ENCODE measurements around the gene FCRLA. TPM values are rescaled to one million over a fixed set of nuclear protein-coding genes. Genes with fewer than 3 reads are reported as not detected.
"Not testable (repeated sequence)": the region's sequence is repeated elsewhere in the genome, so short reads cannot be mapped to it uniquely, and the experiment has no call there.

Gene FCRLA
- total and polyA plus RNA-seq, 10 donors, result 28.0 to 202 (median 57.3) TPM

DNA sequence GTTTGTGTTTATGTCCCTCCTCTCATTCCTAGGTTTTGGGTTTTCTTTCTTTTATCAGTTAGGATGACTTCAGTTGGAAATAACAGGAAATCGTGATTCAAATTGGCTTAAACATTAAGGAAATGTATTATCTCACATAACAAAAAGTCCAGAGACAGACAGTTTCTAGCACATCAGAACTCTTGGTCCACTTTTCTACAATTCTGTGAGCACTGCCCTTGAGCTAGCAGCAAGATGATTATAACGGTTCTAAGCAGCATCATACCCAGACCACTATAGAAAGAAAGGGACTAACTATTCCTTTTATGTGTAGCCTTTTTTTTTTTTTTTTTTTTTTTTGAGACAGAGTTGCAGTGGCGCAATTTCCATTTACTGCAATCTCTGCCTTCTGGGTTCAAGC lies 25.1 kb upstream of the FCRLA start:
- Histone ChIP-seq H3K9me3 (no peaks in the 10 kb centered on the region), H3K27me3 (replicated peaks in 1 of 7) (peaks cover 0 to 17% (median 0%) of the 10 kb centered on the region in 7 donors), H3K4me3 (no peak overlapping the region), H3K27ac (no peak overlapping the region), H3K36me3 (peaks cover 0 to 12% (median 2%) of the 10 kb centered on the region in 6 donors), H3K4me1 (no peaks in the 10 kb centered on the region)
- TF ChIP-seq, protein P1, sequence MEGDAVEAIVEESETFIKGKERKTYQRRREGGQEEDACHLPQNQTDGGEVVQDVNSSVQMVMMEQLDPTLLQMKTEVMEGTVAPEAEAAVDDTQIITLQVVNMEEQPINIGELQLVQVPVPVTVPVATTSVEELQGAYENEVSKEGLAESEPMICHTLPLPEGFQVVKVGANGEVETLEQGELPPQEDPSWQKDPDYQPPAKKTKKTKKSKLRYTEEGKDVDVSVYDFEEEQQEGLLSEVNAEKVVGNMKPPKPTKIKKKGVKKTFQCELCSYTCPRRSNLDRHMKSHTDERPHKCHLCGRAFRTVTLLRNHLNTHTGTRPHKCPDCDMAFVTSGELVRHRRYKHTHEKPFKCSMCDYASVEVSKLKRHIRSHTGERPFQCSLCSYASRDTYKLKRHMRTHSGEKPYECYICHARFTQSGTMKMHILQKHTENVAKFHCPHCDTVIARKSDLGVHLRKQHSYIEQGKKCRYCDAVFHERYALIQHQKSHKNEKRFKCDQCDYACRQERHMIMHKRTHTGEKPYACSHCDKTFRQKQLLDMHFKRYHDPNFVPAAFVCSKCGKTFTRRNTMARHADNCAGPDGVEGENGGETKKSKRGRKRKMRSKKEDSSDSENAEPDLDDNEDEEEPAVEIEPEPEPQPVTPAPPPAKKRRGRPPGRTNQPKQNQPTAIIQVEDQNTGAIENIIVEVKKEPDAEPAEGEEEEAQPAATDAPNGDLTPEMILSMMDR (IDR thresholded peaks at IDR 0.05 in 8 of 11, conservative IDR thresholded peaks at IDR 0.05 in 3 of 11), result no peak
- no peak for TF ChIP-seq POLR2A (IDR thresholded peaks at IDR 0.05)
- no peak for TF ChIP-seq POLR2AphosphoS5 (IDR thresholded peaks at IDR 0.05)
- intact Hi-C loops (cut with DNase I; ENCODE audit: low total_unique reads), result no loop called here
- DNase-seq, result no peak
- WGBS, 5 donors, result 75 to 92% (median 81%) methylated on average over 3 of the region's 3 CpGs

DNA sequence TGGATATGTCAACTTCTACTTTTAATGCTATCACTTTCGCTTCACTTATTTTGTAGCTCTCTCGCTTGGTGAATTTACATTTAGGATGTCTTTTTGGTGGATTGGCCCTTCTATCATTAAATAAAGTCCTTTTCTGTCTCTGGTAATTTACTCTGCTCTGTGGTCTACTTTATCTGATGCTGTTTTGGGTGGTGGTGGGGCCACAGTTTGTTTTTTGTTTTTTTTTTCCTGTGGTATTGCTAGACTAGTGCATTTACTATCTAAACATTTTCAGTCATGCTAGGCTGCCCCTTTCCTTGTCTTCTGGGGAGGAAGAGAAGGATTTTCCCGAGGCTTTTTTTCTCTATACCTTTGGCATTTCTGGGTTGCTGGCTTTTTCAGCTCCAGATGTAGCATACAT lies 18.1 kb upstream of the FCRLA start:
- peaks cover 0 to 54% (median 0%) of the 10 kb centered on the region in 7 donors for H3K27me3 ChIP-seq (replicated peaks in 1 of 7)
- H3K36me3 ChIP-seq, result no peaks in the 10 kb centered on the region
- TF ChIP-seq, protein P1 (IDR thresholded peaks at IDR 0.05 in 8 of 11, conservative IDR thresholded peaks at IDR 0.05 in 3 of 11), result no peak
- TF ChIP-seq POLR2AphosphoS5 (IDR thresholded peaks at IDR 0.05) (no peak), POLR2A (IDR thresholded peaks at IDR 0.05) (no peak)
- no peaks in the 10 kb centered on the region for H3K9me3 ChIP-seq
- H3K27ac ChIP-seq, result no peak overlapping the region
- no peak overlapping the region for H3K4me3 ChIP-seq
- H3K4me1 ChIP-seq, result no peaks in the 10 kb centered on the region
- intact Hi-C loops (cut with DNase I; ENCODE audit: low total_unique reads), result no loop called here
- 74 to 79% (median 75%) methylated on average over 3 of the region's 3 CpGs for WGBS, 5 donors
- DNase-seq, result no peak

DNA sequence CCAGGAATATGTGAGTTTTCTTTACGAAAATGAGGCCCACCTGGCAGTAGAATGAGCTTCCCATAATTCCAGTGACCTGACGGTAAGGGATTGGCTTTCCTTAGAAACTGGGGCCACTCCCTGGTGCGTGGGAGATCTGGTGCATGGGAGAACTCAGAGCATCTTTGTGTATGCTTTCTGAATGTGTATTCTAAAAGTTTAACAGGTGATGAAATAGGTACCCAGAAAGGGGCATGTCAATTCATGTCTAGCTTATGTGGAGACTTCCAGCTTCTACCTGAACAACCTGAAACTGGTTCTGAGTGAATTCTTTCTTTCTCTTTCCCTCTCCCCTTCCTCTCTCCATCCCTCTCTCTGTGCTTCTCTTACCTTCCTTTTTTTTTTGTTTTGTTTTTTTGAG lies 15.2 kb upstream of the FCRLA start:
- Histone ChIP-seq H3K4me1 (no peaks in the 10 kb centered on the region), H3K27me3 (replicated peaks in 1 of 7) (peaks cover 0 to 57% (median 0%) of the 10 kb centered on the region in 7 donors), H3K36me3 (no peaks in the 10 kb centered on the region), H3K9me3 (no peaks in the 10 kb centered on the region), H3K27ac (no peak overlapping the region), H3K4me3 (no peak overlapping the region)
- no peak for DNase-seq
- WGBS, 5 donors, result 75 to 85% (median 81%) methylated on average over 3 of the region's 3 CpGs
- TF ChIP-seq, protein P1 (IDR thresholded peaks at IDR 0.05 in 8 of 11, conservative IDR thresholded peaks at IDR 0.05 in 3 of 11), result no peak
- no peak for TF ChIP-seq POLR2A (IDR thresholded peaks at IDR 0.05)
- intact Hi-C loops (cut with DNase I; ENCODE audit: low total_unique reads), result no loop called here

DNA sequence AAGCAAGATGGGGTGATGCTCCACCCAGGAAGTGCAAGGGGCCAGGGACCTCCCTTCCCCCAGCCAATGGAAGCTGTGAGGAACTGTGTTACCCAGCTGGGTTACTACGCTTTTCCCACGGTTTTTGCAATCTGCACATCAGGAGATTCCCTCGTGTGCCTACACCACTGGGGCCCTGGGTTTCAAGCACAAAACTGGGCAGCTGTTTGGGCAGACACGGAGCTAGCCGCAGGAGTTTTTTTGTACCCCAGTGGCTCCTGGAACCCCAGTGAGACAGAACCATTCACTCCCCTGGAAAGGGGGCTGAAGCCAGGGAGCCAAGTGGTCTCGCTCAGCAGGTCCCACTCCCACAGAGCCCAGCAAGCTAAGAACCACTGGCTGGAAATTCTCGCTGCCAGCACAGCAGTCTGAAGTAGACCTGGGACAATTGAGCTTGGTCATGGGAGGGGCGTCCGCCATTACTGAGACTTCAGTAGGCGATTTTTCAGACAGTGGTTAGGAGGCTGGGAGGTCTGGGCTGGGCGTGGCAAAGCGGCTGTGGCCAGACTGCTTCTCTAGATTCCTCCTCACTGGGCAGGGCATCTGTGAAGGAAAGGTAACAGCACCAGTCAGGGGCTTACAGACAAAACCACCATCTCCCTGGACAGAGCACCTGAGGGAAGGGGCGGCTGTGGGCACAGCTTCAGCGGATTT lies 13.9 kb upstream of the FCRLA start:
- H3K36me3 ChIP-seq; H3K9me3 ChIP-seq; H3K4me3 ChIP-seq; DNase-seq; H3K4me1 ChIP-seq; H3K27ac ChIP-seq; intact Hi-C loops (cut with DNase I; ENCODE audit: low total_unique reads): not testable (repeated sequence)
- WGBS, 5 donors, result 81 to 96% (median 90%) methylated on average over 5 to 14 of the region's 14 CpGs
- peaks cover 0 to 47% (median 0%) of the 10 kb centered on the region in 7 donors for H3K27me3 ChIP-seq (replicated peaks in 1 of 7)

DNA sequence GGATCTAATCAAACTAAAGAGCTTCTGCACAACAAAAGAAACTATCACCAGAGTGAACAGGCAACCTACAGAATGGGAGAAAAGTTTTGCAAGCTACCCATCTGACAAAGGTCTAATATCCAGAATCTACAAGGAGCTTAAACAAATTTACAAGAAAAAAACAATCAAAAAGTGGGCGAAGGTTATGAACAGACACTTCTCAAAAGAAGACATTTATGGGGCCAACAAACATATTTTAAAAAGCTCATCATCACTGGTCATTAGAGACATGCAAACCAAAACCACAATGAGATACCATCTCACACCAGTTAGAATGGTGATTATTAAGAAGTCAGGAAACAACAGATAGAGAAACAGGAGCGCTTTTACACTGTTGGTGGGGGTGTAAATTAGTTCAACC lies 8.7 kb upstream of the FCRLA start:
- intact Hi-C loops (cut with DNase I; ENCODE audit: low total_unique reads); H3K9me3 ChIP-seq; DNase-seq; H3K36me3 ChIP-seq; H3K4me1 ChIP-seq; H3K4me3 ChIP-seq; H3K27ac ChIP-seq: not testable (repeated sequence)
- H3K27me3 ChIP-seq (replicated peaks in 1 of 7), result peaks cover 0 to 17% (median 0%) of the 10 kb centered on the region in 7 donors
- 82 to 96% (median 91%) methylated on average over 2 of the region's 2 CpGs for WGBS, 5 donors
